SW 1271 (cell line): Measurements from ENCODE around the gene PODN.

Source experiments
- DNase-seq, 2 experiments: peaks; one replicate each; lab custom pipeline; 2025; lab: John Stamatoyannopoulos, UW

The PODN gene, protein sequence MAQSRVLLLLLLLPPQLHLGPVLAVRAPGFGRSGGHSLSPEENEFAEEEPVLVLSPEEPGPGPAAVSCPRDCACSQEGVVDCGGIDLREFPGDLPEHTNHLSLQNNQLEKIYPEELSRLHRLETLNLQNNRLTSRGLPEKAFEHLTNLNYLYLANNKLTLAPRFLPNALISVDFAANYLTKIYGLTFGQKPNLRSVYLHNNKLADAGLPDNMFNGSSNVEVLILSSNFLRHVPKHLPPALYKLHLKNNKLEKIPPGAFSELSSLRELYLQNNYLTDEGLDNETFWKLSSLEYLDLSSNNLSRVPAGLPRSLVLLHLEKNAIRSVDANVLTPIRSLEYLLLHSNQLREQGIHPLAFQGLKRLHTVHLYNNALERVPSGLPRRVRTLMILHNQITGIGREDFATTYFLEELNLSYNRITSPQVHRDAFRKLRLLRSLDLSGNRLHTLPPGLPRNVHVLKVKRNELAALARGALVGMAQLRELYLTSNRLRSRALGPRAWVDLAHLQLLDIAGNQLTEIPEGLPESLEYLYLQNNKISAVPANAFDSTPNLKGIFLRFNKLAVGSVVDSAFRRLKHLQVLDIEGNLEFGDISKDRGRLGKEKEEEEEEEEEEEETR

DNA sequence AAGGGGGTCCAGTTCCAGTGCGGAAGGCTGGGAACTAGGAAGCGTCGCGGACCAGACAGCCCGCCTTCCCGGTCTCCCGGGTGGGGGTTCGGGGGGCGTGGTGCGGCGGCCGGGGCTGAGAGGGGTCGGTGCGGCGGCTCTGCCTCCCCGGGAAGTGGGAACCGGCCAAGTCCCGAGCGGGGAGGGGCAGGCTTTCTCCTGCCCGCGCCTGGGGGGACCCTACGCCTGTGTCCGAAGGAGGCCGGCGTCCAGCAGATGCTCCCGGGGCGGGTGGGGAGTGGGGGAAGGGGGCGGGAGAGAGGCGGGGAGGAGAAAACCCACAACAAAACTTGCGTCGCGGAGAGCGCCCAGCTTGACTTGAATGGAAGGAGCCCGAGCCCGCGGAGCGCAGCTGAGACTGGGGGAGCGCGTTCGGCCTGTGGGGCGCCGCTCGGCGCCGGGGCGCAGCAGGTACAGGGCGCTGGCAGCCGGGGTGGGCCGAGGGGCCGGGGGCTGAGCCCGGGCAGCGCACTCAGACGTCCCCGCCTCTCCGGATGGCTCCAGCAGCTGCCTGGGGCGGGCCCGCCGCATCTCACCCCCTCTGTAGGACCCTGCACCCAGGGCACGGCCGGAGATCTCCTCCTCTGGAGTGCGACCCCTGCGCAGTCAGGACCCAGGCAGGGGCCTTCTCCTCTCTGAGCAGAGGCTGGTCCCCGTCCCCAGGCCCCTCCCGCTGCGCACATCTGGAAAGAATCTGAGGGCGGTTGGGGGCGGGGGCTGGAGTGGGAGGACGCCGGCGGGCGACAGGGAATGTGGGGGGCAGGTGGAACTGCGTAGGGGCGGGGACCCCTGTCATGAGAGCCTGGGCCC, at the start of gene PODN:
Gene PODN (plus strand): TSS at position 355 of the 849 bp plus-strand sequence. CDS start 7,643 bp downstream, outside the sequence.
- no peak for DNase-seq

DNA sequence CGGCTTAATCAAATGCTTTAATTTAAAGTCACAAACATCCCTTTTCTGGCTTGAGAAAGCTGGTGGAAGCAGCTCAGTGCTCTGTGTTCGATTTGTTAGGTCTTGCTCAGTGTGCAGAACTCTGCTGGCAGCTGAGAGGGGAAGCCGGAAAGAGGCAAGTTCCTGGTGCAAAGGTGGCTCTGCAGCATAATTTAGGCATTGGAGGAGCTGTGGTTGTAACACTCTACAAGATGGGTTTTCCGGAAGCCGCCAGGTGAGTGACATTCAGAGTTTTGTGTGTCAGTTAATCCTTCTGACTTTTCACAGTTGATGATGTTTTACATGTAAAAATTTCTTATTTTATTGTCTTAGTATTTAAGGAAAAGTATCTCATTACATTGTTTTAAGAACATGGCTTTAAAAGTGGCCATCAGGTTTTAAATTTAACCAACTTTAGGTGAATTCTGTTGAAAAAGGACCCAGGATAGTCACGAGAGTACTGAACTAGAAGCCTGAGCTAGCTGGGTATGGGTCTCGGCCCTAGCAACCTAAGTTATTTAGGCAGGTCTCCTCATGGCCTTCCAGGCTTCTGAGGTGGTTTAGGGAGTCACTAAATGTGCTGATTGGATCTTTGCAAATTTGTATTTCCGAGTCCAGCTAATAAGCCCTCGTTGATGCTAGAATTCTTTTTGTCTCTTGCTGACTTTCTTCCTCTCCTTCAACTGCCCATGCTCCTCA, 47.1 kb upstream of the PODN start:
- DNase-seq = peak; percentile 17 to 75

DNA sequence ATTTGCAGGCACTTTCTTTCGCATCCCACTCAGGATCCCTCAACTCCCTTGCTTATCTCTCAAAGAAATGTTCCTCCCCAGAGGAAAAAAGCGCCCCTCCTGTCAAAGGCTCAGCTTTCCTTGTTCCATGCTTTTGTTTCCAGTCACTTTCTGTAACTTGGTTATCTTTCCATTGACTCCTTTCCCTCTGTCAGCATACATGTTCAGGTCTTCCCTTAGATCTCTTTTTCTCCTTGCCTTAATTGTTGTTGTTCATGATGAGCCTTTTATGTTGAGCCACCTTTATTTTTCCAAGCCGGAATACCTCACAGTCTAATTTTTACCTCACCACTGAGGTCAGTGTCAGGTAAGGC, 46.5 kb upstream of the PODN start:
- no peak for DNase-seq

DNA sequence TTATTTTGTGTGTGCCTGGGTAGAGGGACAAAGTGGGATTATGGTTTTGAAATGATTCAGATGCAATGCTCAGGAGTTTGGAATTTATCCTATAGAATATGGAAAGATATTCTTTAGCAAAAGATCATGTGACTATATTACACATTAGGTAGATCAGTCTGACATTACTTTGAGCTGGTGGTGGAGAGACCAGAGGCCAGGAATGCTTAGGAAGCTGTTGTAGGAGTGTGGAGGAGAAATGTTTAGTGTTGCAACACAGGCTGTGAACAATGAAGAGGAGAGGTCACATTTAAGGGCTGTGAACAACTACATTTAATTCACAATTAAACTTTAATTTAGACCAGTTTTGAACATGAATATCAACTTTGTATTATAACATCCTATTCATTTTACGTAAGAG, 45.3 kb upstream of the PODN start:
- no peak for DNase-seq

DNA sequence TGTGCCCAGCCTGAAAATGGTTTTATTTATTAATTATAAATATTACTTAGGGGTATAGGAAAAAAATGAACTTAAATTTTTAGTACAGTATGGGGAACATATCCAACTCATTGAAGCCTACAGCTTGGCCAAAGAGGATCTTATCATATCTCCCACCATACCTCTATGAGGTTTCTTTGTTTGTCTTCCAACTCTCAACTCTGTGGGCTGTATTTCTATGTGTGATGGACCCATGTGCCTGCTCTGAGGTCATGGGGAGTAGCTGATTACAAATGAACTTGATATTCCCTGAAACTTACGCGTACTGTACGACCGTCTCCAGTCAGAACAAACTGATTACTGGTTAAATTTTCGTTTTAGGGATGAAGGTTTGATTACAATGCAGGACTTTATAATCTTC, 41.4 kb upstream of the PODN start:
- DNase-seq = no peak

DNA sequence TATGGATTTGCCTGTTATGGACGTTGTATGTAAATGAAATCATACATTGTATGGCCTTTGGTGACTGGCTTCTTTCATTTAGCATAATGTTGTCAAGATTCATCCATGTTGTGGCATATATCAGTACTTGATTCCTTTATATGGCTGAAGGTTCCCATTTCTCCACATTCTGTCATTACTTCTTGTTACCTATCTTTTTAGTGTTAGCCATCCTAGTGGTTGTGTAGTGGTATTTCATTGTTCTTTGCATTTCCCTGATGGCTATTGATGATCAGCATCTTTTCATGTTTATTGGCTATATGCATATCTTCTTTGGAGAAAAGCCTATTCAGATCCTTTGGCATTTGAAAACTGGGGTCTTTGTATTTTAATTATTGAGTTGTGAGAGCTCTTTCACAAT, 39.8 kb upstream of the PODN start:
- DNase-seq = no peak

DNA sequence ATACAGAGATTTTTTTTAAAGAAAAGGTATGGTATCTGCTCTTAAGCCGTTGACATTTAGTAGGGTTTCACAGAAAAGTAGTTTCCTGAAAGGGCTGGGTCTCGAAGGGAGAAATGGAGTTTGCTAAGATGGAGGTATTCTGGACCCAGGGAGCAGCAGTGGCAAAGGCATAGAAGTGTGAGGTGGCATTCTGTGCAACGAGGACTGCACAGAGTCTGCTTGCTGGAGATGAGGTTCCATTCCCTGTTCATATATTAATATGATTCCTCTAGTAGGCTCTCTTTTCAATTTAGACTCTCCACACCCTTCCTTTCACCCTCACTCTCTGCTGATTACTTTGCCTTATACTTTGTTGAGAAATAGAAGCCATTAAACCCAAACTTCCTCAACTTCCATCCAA, 38.5 kb upstream of the PODN start:
- no peak for DNase-seq

DNA sequence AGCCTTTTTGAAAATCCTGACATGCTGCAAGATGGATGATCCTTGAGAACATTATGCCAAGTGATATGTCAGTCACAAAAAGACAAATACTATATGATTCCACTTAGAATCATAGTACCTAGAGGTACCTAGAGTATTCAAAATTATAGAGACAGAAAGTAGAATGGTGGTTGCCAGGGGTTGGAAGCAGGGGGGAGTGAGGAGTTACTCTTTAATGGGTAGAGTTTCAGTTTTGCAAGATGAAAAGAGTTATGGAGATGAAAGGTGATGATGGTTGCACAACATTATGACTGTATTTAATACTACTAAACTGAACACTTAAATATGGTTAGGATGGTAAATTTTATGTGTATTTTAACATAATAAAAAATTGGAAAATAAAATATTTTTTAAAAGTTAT, 37.9 kb upstream of the PODN start:
- no peak for DNase-seq

DNA sequence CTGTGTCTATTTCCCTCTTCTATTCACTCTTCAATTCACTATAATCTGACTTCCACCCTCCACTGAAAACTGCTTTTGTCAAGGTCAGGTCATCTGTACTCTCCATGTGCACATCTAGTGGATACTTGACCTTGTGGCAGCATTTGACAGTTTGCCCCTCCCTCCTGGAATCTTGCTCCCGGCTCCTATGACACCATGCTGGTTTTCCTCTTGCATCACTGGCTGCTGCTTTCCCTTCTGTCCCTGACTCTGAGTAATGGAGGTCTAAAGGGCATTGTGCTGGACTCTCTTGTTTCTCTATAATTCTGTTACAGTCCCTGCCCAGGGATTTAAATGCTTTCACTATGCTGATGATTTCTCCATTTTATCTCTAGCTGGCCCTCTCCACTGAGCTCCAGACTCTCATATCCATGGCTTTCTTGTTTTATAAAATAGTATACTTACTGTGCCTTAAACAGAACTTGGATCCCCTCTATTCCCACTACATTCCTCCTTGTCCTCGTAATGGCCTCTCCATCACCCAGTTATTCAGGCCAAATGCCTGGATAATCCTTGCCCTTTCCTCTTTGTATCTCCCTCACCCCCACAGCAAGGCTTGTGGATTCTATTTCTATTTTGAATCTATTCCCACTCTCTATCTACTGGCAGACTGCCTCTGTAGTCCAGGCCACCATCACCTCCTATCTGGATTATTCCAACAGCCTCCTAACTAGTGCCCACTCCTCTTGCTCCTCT, 36.8 kb upstream of the PODN start:
- DNase-seq = peak in 1 of 2 experiments; percentile 6

DNA sequence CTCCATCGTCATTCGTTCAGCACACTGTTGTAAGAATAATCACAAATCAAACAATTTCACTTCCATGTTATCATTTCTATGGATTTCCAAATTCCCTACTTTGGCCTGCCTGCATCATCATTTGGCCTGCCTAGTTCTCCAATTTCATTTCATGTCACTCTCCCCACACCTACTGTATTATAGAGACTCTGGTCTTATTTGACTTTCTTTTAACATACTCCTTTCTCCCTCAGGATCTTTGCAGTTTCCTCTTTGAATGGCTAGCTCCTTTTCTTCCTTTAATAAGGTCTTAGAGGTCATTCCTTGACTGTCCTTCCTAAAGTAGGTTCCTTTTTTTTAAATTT, 36.3 kb upstream of the PODN start:
- no peak for DNase-seq

DNA sequence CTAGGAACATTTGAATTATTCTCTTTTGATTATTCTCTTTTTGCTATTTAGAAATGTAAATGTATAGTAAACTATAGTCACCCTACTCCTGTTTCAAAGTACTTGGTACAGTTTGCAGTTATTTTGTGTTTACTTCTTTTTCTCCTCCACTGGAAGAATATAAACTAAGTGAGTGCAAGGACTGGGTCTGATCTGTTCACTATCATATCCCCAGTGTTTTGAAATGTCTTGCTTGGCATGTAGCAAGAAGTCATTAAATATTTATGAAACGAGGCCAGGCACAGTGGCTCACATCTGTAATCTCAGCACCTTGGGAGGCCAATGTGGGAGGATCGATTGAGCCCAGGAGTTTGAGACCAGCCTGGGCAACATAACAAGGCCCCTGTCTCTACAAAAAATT, 35.8 kb upstream of the PODN start:
- no peak for DNase-seq

DNA sequence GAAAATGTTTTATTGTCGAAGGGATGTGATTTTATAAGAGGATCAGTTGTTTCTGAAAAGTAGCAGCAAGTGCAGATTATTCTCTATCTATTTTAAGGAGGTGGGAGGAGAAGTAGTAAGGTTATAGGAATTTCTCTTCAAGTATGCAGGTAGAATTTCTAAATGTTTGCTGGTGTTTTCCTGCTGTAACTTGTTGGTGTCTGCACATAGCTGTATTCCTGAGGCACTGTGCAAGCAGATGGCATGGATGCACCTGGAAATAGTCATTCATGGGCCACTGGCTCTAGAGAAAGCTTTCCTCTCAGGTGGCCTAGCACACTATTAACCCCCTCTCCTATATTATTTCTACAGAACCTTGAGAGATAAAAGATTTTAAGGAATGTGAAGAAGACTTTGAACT, 30.3 kb upstream of the PODN start:
- DNase-seq = no peak

DNA sequence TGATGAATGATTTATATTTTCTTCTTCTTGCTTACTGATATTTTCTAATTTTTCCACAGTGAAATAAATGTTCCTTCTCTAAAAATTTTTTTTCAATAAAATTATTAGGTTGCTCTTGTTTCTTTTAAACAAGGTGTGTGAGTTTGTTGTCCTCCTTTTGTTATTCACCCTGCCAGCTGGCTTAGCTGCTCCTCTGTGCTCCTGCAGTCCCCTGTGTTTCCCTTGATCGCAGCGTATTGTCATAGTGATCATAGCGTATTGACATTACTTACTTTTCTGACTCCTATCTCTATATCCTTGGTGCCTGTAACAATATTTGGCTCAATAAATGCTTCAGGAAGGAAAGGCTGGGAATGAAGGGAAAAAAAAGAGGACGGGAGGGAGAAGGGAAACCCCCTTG, 24.9 kb upstream of the PODN start:
- no peak for DNase-seq

DNA sequence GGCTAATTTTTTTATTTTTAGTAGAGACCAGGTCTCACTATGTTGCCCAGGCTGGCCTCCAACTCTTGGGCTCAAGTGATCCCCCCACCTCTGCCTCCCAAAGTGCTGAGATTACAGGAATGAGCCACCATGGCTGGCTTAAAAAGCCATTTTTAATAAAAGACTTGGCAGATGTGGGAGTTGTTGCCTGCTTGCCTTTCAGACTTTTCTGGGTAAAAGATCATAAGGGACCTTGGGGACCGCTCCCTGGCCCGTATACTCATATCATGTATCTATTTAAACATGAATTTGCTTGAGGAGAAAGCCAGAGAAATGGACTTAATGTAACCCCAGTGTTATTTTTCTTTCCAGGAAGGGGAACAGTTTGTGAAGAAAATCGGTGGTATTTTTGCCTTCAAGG, 23.4 kb upstream of the PODN start:
- no peak for DNase-seq

DNA sequence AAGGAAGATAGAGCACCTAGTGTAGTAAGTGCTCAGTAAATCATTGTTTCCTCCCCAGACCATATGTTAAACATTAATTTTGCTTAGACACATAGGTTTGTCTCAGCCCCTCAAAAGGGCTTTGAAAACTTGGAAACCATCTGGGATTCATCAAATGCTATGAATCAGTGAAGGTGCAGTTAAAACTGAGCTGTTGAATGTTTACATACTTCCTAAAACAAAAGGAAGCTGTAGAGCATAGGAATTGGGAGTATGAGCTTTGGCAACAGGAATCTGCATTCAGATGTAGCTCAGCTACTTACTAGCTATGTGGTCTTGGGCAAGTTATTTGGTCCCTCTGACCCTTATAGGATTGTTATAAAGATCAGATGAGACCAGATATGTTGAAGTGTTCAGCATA, 18.7 kb upstream of the PODN start:
- no peak for DNase-seq

DNA sequence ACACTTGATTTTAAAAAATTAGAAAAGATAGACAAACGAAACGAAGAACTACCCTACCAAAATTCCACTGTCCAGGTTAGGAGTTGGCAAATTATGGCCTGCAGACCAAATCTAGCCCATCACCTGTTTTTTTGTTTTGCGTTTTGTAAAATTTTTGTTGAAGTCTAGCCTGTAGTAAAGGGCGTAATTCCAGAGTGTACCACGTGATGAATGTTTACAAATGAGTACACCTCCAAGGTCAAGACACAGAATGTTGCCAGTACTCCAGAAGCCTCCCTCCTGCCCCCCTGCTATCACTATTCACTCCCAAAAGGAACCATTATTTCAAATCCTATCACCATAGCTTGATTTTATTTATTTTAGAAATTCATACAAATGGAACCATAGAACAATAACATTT, 17.1 kb upstream of the PODN start:
- DNase-seq = no peak

DNA sequence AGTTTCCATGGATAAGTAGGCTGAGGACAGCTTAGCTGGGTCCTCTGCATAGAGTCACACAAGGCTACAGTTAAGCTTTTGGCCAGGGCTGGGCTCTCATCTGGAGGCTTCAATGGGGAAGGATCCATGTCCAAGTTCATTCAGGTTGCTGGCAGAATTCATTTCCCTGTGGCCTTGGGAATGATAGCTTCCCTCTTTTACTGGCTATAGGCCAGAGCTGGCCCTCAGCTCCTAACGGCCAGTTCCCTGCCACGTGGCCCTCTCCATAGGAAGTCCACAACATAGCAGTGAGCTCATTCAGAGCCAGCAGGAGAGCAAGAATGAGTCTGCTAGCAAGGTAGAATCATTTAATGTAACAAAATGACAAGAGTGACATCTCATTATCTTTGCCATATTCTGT, 15.1 kb upstream of the PODN start:
- no peak for DNase-seq

DNA sequence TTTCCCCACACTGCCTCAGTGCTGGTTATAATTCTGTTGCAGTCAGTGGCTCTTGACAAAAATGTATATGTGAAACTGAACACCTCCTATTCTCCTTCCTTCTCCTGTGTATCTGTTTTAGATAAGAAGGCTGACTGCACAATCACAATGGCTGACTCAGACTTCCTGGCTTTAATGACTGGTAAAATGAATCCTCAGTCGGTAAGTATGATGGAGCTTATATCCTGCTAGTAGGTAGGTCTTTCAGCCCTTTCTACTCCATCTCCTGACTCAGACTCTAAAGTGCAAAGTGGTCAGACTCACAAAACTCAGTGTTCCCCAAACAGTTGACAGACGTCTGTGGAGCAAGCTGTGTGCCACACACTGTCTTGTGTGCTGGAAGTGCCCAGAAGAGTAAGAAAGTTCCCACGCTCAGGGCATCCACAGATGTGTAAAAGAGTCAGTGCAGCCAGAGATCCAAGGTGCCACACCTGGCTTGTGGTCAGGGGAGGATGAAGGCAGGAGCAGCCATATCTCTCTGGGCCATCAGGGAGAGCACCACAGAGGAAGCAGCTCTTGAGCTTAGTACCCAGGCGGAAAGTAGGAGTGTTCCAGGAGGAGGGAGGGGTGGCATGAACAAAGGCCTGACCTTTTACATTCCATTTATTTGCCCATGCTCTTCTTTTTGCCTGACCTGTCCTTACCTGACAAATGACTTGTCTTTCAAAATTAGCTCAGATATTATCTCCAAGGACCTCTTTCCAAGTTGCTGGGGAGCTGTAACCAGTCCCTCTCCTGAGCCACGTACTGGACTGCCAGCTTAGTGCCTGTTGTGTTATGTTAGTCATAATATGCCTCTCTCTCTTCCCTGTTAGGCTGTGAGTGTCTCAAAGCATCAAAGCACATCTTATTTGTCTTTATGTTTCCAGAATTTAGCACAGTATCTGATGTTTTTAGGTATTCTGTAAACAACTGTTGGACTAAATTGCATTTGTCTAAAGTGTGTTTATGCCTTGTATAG, 14.0 kb upstream of the PODN start:
- peak in 1 of 2 experiments; percentile 10 for DNase-seq

DNA sequence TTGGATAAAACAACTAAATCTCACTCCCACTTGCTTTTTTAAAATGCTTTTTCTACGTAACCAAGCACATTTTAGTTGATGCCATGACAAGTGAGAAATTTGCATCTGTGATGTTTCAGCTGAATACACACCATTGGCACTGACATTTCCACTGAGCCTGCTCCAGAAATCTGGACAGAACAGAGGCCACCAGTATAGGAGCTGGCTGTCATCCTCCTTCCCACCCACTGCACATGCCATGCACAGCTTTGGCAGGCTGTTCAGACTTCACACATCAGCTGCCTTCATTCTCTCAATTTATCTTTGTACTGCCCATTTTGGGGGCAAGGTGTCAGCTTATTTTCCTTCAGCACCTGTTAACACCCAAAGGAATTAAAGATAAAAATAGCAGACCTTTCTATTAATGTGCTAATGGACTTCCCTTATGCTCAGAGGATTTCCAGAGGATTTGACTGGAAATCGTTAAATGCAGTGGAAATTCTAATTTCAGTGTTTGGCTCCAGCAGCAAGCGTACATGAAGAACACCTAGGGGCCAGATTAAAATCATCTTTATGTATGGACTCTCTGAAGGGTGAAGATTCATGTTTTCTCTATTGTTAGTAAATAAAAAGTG, 12.9 kb upstream of the PODN start:
- no peak for DNase-seq

DNA sequence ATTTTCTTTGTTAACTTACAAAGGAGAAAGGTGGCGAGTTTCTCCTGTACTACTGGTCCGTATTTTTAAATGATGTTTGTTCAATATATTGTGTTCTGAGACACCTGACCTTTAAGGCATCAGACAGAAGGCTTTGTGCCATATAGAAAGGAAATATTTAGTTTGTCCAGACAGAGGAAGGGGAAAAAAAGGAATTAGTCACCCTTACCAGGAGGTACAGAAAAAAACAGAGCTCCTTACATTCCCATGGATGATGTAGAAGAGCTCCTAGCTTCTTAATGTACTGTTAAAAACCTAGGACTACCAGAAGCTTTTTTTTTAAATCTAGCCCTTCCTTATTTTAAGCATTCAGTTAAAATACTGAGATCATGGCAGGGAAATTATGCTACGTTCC, 12.4 kb upstream of the PODN start:
- DNase-seq = no peak
